K562 (cell line): ENCODE measurements around the gene DLGAP1. TPM values are rescaled to one million over a fixed set of nuclear protein-coding genes. Genes with fewer than 3 reads are reported as not detected.

Experiments
- ATAC-seq: fragments of 200-7000 bp; cut with Tn5 transposase; 3 replicates; pipeline ENCODE4 v1.9.1; 2020; ENCODE audit warnings: moderate library complexity
- BruUV-seq: library from RNA; stranded (reverse); fragments of 400-500 nt; replicated peaks from 2 replicates; lab custom pipeline; 2021; lab: Mats Ljungman, UMichigan
- CTCF ChIA-PET: fragments of 300-600 bp; formaldehyde crosslinking; extraction: SDS; loops from one replicate; lab custom pipeline; 2021; ENCODE audit warnings: low intra/inter-chr PET ratio; lab: Yijun Ruan, JAX
- POLR2A ChIA-PET: fragments of 300-600, 350-650 bp; sonication (Branson Sonifier 250); formaldehyde crosslinking; extraction: SDS; loops from one replicate; lab custom pipeline; 2021; ENCODE audit warnings: antibody characterized with exemption, inconsistent platforms; lab: Yijun Ruan, JAX
- DNase-seq, 4 experiments: peaks; one replicate each; pipeline versions ENCODE4 v3.0.0 to v3.0.0-alpha.2; 2011 to 2018; ENCODE audit warnings: low spot score in 3 of 4, mixed read lengths in 3 of 4; ENCODE audit errors: extremely low read depth in 1 of 4
- FAIRE-seq: peaks from 2 replicates; lab custom pipeline; 2011; peaks lifted over from hg19 to GRCh38; lab: Jason Lieb, UNC
- H2AFZ ChIP-seq: 2 replicates; pipeline ENCODE4 v1.6.0; 2011; ENCODE audit warnings: low read depth, low read length, control low read depth, inconsistent platforms
- H3K27ac ChIP-seq: fragments of 200-600 bp; 3 replicates; pipeline ENCODE4 v1.8.0; 2011; ENCODE audit warnings: low read depth, mild to moderate bottlenecking, control low read depth, inconsistent platforms, low read length, moderate library complexity, mixed read lengths; ENCODE audit errors: extremely low read depth
- H3K27me3 ChIP-seq, 2 experiments: fragments of 300-600 bp in 1 of 2; 2 replicates in 1 of 2; 3 replicates in 1 of 2; pipeline versions ENCODE4 v1.6.0 to v1.8.0; 2011; ENCODE audit warnings: inconsistent platforms in 2 of 2, low read length in 2 of 2, mild to moderate bottlenecking in 1 of 2, mixed read lengths in 1 of 2, moderate library complexity in 1 of 2; ENCODE audit not compliant: control insufficient read depth in 2 of 2, insufficient read depth in 2 of 2
- H3K36me3 ChIP-seq: fragments of 300-600 bp; 3 replicates; pipeline ENCODE4 v1.8.0; 2011; ENCODE audit warnings: mild to moderate bottlenecking, low read length, inconsistent platforms; ENCODE audit not compliant: control insufficient read depth, insufficient read depth
- H3K4me1 ChIP-seq, 2 experiments: fragments of 200-600 bp in 1 of 2; replicated peaks in 1 of 2; 2 replicates in 1 of 2; 3 replicates in 1 of 2; pipeline versions ENCODE4 v1.5.1 to v1.8.0; 2011; ENCODE audit warnings: inconsistent platforms in 2 of 2, low read length in 2 of 2, mild to moderate bottlenecking in 1 of 2, mixed read lengths in 1 of 2, moderate library complexity in 1 of 2; ENCODE audit not compliant: control insufficient read depth in 2 of 2, insufficient read depth in 2 of 2
- H3K4me2 ChIP-seq: 2 replicates; pipeline ENCODE4 v1.6.1; 2011; ENCODE audit warnings: low read length, control low read depth, inconsistent platforms, mixed read lengths; ENCODE audit not compliant: insufficient read depth
- H3K4me3 ChIP-seq: fragments of 200-600 bp; sonication (generic), shearing (Covaris generic); 2 replicates; pipeline ENCODE4 v1.5.1; 2016; ENCODE audit warnings: control low read depth, inconsistent platforms
- H3K79me2 ChIP-seq: fragments of 200-600 bp; 3 replicates; pipeline ENCODE4 v1.8.0; 2011; ENCODE audit warnings: low read length, inconsistent platforms; ENCODE audit not compliant: control insufficient read depth, insufficient read depth
- H3K9ac ChIP-seq, 2 experiments: 2 replicates each; pipeline versions ENCODE4 v1.6.0 to v1.6.1; 2011; ENCODE audit warnings: low read depth in 2 of 2, low read length in 2 of 2, control low read depth in 1 of 2, inconsistent platforms in 1 of 2, mild to moderate bottlenecking in 1 of 2, mixed read lengths in 1 of 2; ENCODE audit not compliant: insufficient read depth in 1 of 2
- H3K9me1 ChIP-seq: one replicate; pipeline ENCODE4 v1.6.0; 2011; ENCODE audit warnings: inconsistent platforms, mild to moderate bottlenecking, low read length, moderate library complexity; ENCODE audit not compliant: control insufficient read depth, insufficient read depth
- H3K9me3 ChIP-seq: replicated peaks from 2 replicates; pipeline ENCODE4 v1.5.1; 2011; ENCODE audit warnings: low read depth, low read length, inconsistent platforms; ENCODE audit not compliant: control insufficient read depth, insufficient read depth
- H4K20me1 ChIP-seq: replicated peaks from 2 replicates; pipeline ENCODE4 v1.6.1; 2011; ENCODE audit warnings: low read length, inconsistent platforms, mixed read lengths; ENCODE audit not compliant: control insufficient read depth, insufficient read depth
- FOXK1 ChIP-seq: sonication (generic); formaldehyde crosslinking; IDR thresholded peaks from 2 replicates; pipeline ENCODE4 v1.8.0; 2022; ENCODE audit warnings: missing genetic modification reagents, mild to moderate bottlenecking, borderline replicate concordance
- GABPA ChIP-seq: fragments of 200-800 bp; sonication (Bioruptor generic); conservative IDR thresholded peaks from 2 replicates; pipeline ENCODE4 v1.6.1; 2016; ENCODE audit warnings: low read depth, missing genetic modification characterization, missing compliant biosample characterization
- HIVEP1 ChIP-seq: fragments of 250-450 bp; sonication (Bioruptor Pico); IDR thresholded peaks from 2 replicates; pipeline ENCODE4 v1.4.0; 2020; ENCODE audit warnings: mild to moderate bottlenecking
- PHF8 ChIP-seq: fragments of 200-600 bp; sonication (generic); IDR thresholded peaks from 2 replicates; pipeline ENCODE4 v1.6.1; 2012; ENCODE audit warnings: mixed run types, mild to moderate bottlenecking, inconsistent platforms, low read length, moderate library complexity, borderline replicate concordance
- RHOXF2B ChIP-seq: fragments of 250-450 bp; sonication (Bioruptor Pico); conservative IDR thresholded peaks from 2 replicates; pipeline ENCODE4 v1.5.1; 2021
- SUPT5H ChIP-seq: fragments of 450-650 bp; IDR thresholded peaks from 2 replicates; pipeline ENCODE4 v1.6.1; 2016
- WGBS: fragments of 100-300 bp; shearing (Covaris generic); methylation state at CpG from one replicate; pipeline ENCODE4 v1.1.6; 2016; ENCODE audit warnings: low coverage, mixed read lengths; ENCODE audit not compliant: insufficient coverage; ENCODE audit errors: missing lambda C conversion rate; 5-methylcytosine and 5-hydroxymethylcytosine counted together
- in situ Hi-C: fragments of 300-500 bp; cut with MboI; formaldehyde crosslinking; loops from 4 replicates; pipeline ENCODE4 v1.15.0; 2018; ENCODE audit warnings: inconsistent platforms, mixed read lengths
- intact Hi-C: fragments of 100-400 bp; cut with micrococcal nuclease; formaldehyde crosslinking; loops from 2 replicates; pipeline ENCODE4 v1.14.2; 2022
- polyA plus RNA-seq, 8 experiments: library from polyadenylated mRNA; depleted of rRNA in 4 of 8; stranded (reverse) in 5 of 8; unstranded in 3 of 8; fragments of >200 nt; fragmentation: Nextera tagmentation in 2 of 8; fragmentation: Illumina TruSeq in 1 of 8; extraction: Ambion mirVana in 2 of 8; extraction: Trizol in 1 of 8; gene quantifications; 2 replicates each; pipeline versions ENCODE4 v1.2.1 to v1.2.3, GENCODE V29; 2011 to 2014; ENCODE audit warnings: inconsistent platforms in 1 of 8, missing spikeins in 1 of 8
- total RNA-seq, 7 experiments: library from RNA; depleted of rRNA in 6 of 7; stranded (reverse); fragments of >200 nt in 6 of 7; fragmentation: Illumina TruSeq in 2 of 7; extraction: Trizol in 2 of 7; gene quantifications; 2 replicates each; pipeline versions ENCODE4 v1.2.1 to v1.2.3, GENCODE V29; 2011 to 2021; ENCODE audit warnings: low replicate concordance in 1 of 7
- TF ChIP-seq, protein P1 (sequence below): fragments of 250-450 bp; sonication (Bioruptor Pico); IDR thresholded peaks from 2 replicates; pipeline ENCODE4 v1.4.0; 2020; ENCODE audit warnings: borderline replicate concordance
- TF ChIP-seq, protein P2 (sequence below), 2 experiments: fragments of 450-650 bp; IDR thresholded peaks; 2 replicates each; pipeline ENCODE4 v1.6.1; 2016

The DLGAP1 gene
- total and polyA plus RNA-seq, 9 of the 15 experiments (the other 6 are each of a cell fraction or from before 2014, with no cell fraction given): 0.04 to 0.22 (median 0.08) TPM

DNA sequence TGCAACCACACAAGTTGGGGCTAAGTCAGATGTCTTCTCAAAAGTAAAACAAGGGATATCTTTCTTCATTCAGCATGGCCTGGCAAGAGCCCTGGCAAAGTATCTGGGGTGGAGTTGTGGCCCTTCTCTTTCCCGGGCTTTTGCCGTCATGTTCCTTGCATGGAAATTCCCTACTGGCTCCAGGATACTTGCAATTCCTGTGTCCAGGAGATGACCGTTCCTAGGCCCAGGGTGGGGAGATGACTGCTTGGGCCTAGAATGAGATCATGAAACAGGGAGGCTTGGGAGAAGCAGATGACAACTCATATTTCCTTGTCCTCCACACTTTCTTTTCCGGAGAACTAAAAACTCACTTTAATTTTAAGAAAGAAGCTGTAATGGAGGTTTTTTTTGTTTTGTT, 944.2 kb downstream of the DLGAP1 start:
- Histone ChIP-seq H3K27ac (no peak overlapping the region), H3K36me3 (no peaks in the 10 kb centered on the region), H3K4me2 (no peak overlapping the region), H4K20me1 (no peaks in the 10 kb centered on the region), H3K9me3 (no peaks in the 10 kb centered on the region), H3K27me3 (no peaks in the 10 kb centered on the region), H3K9me1 (no peaks in the 10 kb centered on the region), H3K4me1 (peaks cover 3 to 14% of the 10 kb centered on the region in 2 experiments; a peak in 4 of 5 replicates), H3K9ac (no peak overlapping the region), H2AFZ (no peak overlapping the region), H3K79me2 (no peaks in the 10 kb centered on the region), H3K4me3 (no peak overlapping the region)
- no peak for TF ChIP-seq FOXK1 (CRISPR knock-in tag)
- no peak for TF ChIP-seq RHOXF2B
- 0 out of 2 replicates have a peak, but pooled peaks have one; percentile 10 for TF ChIP-seq PHF8
- intact Hi-C loops: no loop called here
- ATAC-seq: no peak
- no peak for FAIRE-seq
- in situ Hi-C loops: no loop called here
- ChIA-PET CTCF (no interaction called here), POLR2A (interaction anchor here (1.1 kb wide), 1 partner anchor 14 kb away, joined by 3 read pairs; no protein-coding TSS in a partner anchor)
- 90% methylated on average over 4 of the region's 4 CpGs for WGBS
- BruUV-seq: no TSS peak
- no peak for DNase-seq

DNA sequence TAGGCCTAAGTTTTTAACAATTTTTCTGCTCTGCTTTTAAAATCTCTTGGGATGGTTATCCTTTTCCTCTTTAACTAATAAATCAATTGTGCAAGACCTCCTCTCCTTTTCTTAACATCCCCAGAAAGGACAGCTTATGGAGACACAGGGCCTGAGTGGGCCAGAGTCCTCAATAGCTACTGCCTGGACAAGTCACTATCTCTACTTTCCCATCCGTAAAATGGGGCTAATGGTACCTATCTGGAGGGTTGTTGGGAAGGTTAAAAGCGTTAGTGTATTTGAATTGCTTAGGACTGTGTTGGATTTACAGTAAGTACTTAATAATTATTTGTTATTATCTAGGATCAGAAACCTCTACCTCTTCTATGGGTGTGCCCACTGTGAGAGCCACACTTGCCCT, 945.1 kb downstream of the DLGAP1 start:
- peaks cover 3 to 14% of the 10 kb centered on the region in 2 experiments; a peak in 4 of 5 replicates for H3K4me1 ChIP-seq
- no peak overlapping the region; the same call in 1 of the 2 replicates for H2AFZ ChIP-seq
- H3K4me3 ChIP-seq: no peak overlapping the region
- in situ Hi-C loops: no loop called here
- H4K20me1 ChIP-seq: no peaks in the 10 kb centered on the region
- intact Hi-C loops: no loop called here
- CTCF ChIA-PET: no interaction called here
- no peaks in the 10 kb centered on the region for H3K36me3 ChIP-seq
- no peak for FAIRE-seq
- H3K9me3 ChIP-seq: no peaks in the 10 kb centered on the region
- H3K27ac ChIP-seq: no peak overlapping the region
- WGBS: 44% methylated on average over 2 of the region's 2 CpGs
- no TSS peak for BruUV-seq
- no peak overlapping the region for H3K9ac ChIP-seq
- H3K79me2 ChIP-seq: no peaks in the 10 kb centered on the region
- H3K4me2 ChIP-seq: no peak overlapping the region
- POLR2A ChIA-PET: interaction anchor here (0.5 to 1.9 kb wide), 7 partner anchors 11 to 143 kb away, joined by 3 to 5 read pairs (median 3); no protein-coding TSS in a partner anchor
- DNase-seq: no peak
- H3K9me1 ChIP-seq: no peaks in the 10 kb centered on the region
- H3K27me3 ChIP-seq: no peaks in the 10 kb centered on the region
- ATAC-seq: no peak
- TF ChIP-seq HIVEP1 (CRISPR knock-in tag) (no peak), SUPT5H (no peak), GABPA (tag) (no peak)
- TF ChIP-seq, protein P1, sequence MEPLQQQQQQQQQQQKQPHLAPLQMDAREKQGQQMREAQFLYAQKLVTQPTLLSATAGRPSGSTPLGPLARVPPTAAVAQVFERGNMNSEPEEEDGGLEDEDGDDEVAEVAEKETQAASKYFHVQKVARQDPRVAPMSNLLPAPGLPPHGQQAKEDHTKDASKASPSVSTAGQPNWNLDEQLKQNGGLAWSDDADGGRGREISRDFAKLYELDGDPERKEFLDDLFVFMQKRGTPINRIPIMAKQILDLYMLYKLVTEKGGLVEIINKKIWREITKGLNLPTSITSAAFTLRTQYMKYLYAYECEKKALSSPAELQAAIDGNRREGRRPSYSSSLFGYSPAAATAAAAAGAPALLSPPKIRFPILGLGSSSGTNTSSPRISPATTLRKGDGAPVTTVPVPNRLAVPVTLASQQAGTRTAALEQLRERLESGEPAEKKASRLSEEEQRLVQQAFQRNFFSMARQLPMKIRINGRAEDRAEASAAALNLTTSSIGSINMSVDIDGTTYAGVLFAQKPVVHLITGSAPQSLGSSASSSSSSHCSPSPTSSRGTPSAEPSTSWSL (CRISPR knock-in tag): no peak
- TF ChIP-seq, protein P2, sequence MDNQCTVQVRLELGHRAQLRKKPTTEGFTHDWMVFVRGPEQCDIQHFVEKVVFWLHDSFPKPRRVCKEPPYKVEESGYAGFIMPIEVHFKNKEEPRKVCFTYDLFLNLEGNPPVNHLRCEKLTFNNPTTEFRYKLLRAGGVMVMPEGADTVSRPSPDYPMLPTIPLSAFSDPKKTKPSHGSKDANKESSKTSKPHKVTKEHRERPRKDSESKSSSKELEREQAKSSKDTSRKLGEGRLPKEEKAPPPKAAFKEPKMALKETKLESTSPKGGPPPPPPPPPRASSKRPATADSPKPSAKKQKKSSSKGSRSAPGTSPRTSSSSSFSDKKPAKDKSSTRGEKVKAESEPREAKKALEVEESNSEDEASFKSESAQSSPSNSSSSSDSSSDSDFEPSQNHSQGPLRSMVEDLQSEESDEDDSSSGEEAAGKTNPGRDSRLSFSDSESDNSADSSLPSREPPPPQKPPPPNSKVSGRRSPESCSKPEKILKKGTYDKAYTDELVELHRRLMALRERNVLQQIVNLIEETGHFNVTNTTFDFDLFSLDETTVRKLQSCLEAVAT (IDR thresholded peaks at IDR 0.05): no peak
